T-cell (primary cell): Measurements from ENCODE around the gene CAMKK1. TPM values are rescaled to one million over a fixed set of nuclear protein-coding genes. Genes with fewer than 3 reads are reported as not detected.

Experiments used
- ATAC-seq, 4 experiments: fragments of 200-7000 bp in 3 of 4; fragments of 150-1000 bp in 1 of 4; cut with Tn5 transposase; replicated peaks in 1 of 4; 1 replicate in 3 of 4; 2 replicates in 1 of 4; pipeline ENCODE4 v1.10.0; 2021; ENCODE audit warnings: moderate library complexity in 3 of 4, mild to moderate bottlenecking in 2 of 4, moderate number of reproducible peaks in 1 of 4
- CTCF ChIA-PET, 2 donors: fragments of 300-600 bp; sonication (Branson Sonifier 250); formaldehyde crosslinking; loops; one replicate each; lab custom pipeline; 2022; ENCODE audit warnings: antibody characterized with exemption in 2 of 2; lab: Charles Lee
- POLR2A ChIA-PET, 2 donors: fragments of 300-600 bp; sonication (Branson Sonifier 250); formaldehyde crosslinking; loops; one replicate each; lab custom pipeline; 2022; ENCODE audit warnings: antibody characterized with exemption in 2 of 2; lab: Charles Lee
- DNase-seq, 35 experiments: peaks; one replicate each; pipeline versions ENCODE4 v3.0.0 to v3.0.0-alpha.2; 2013 to 2023
- H3K27ac ChIP-seq: one replicate; pipeline ENCODE4 v1.5.1; 2013; ENCODE audit warnings: low read length
- H3K27me3 ChIP-seq, 2 experiments: replicated peaks in 1 of 2; 1 replicate in 1 of 2; 2 replicates in 1 of 2; pipeline versions ENCODE4 v1.6.1 to v1.7.0; 2013; ENCODE audit warnings: low read length in 1 of 2, mixed read lengths in 1 of 2; ENCODE audit not compliant: control insufficient read depth in 2 of 2, insufficient read depth in 2 of 2; ENCODE audit errors: extremely low read depth in 1 of 2
- H3K36me3 ChIP-seq, 2 donors: 1 replicate in 1 of 2; 2 replicates in 1 of 2; pipeline versions ENCODE4 v1.6.1 to v1.7.0; 2013; ENCODE audit warnings: low read length in 1 of 2; ENCODE audit not compliant: control insufficient read depth in 2 of 2, insufficient read depth in 1 of 2; ENCODE audit errors: extremely low read depth in 1 of 2
- H3K4me1 ChIP-seq, 2 experiments: 1 replicate in 1 of 2; 2 replicates in 1 of 2; pipeline versions ENCODE4 v1.6.1 to v1.7.0; 2013; ENCODE audit warnings: low read length in 2 of 2, mixed read lengths in 1 of 2; ENCODE audit not compliant: insufficient read depth in 2 of 2, control insufficient read depth in 1 of 2; ENCODE audit errors: extremely low read depth in 1 of 2
- H3K4me3 ChIP-seq, 2 donors: 1 replicate in 1 of 2; 2 replicates in 1 of 2; pipeline versions ENCODE4 v1.5.1 to v1.7.0; 2013; ENCODE audit warnings: mild to moderate bottlenecking in 2 of 2, low read length in 1 of 2, moderate library complexity in 1 of 2; ENCODE audit not compliant: control insufficient read depth in 1 of 2; ENCODE audit errors: extremely low read depth in 1 of 2
- H3K9me3 ChIP-seq: 2 replicates; pipeline ENCODE4 v1.7.0; 2013
- H3K27ac Mint-ChIP-seq, 2 donors: one replicate each; pipeline ENCODE4 v1.8.0; 2020 to 2021; ENCODE audit warnings: mild to moderate bottlenecking in 2 of 2, mixed read lengths in 2 of 2
- H3K27me3 Mint-ChIP-seq, 2 donors: one replicate each; pipeline ENCODE4 v1.8.0; 2021 to 2022; ENCODE audit warnings: mixed read lengths in 2 of 2
- H3K36me3 Mint-ChIP-seq: one replicate; pipeline ENCODE4 v1.8.0; 2021; ENCODE audit warnings: mixed read lengths
- H3K4me1 Mint-ChIP-seq, 3 donors: one replicate each; pipeline ENCODE4 v1.8.0; 2020 to 2022; ENCODE audit warnings: mixed read lengths in 3 of 3, mild to moderate bottlenecking in 1 of 3
- H3K4me3 Mint-ChIP-seq, 3 donors: one replicate each; pipeline ENCODE4 v1.8.0; 2020 to 2022; ENCODE audit warnings: mild to moderate bottlenecking in 3 of 3, mixed read lengths in 3 of 3, moderate library complexity in 3 of 3
- H3K9me3 Mint-ChIP-seq, 3 donors: one replicate each; pipeline ENCODE4 v1.8.0; 2020 to 2022; ENCODE audit warnings: mixed read lengths in 3 of 3
- WGBS: methylation state at CpG from one replicate; pipeline ENCODE4 v1.1.5; 2013; ENCODE audit warnings: missing lambda C conversion rate; ENCODE audit not compliant: insufficient coverage; 5-methylcytosine and 5-hydroxymethylcytosine counted together
- total RNA-seq, 35 experiments: library from RNA in 6 of 35; stranded (reverse) in 6 of 35; fragments of 120-200 nt in 1 of 35; gene quantifications; one replicate each; pipeline versions ENCODE4 v1.2.1 to v1.2.4 and lab custom pipeline; 2013 to 2026

The CAMKK1 gene
- total RNA-seq, 5 donors from 2014 or later (not counting 1 experiment from before 2014, with no cell fraction given) = 5.3 to 11.0 (median 6.0) TPM

GRCh38 chr17:3836551-3836950 is 56.3 kb downstream of the CAMKK1 start:
- no peak overlapping the region for H3K4me3 Mint-ChIP-seq
- H3K4me1 ChIP-seq = no peaks in the 10 kb centered on the region
- H3K36me3 Mint-ChIP-seq = peaks cover 54% of the 10 kb centered on the region
- no peaks in the 10 kb centered on the region for H3K27me3 ChIP-seq
- H3K4me1 Mint-ChIP-seq = peaks cover 16 to 36% (median 29%) of the 10 kb centered on the region in 3 donors
- peaks cover 0 to 65% of the 10 kb centered on the region in 2 donors for H3K36me3 ChIP-seq
- H3K27me3 Mint-ChIP-seq = no peaks in the 10 kb centered on the region
- no peak for ATAC-seq
- no peaks in the 10 kb centered on the region for H3K9me3 ChIP-seq
- no peak overlapping the region for H3K27ac Mint-ChIP-seq
- DNase-seq = no peak
- no peaks in the 10 kb centered on the region for H3K9me3 Mint-ChIP-seq
- ChIA-PET POLR2A (no interaction called here), CTCF (interaction anchor here (0.6 to 0.7 kb wide), 5 partner anchors 10 to 878 kb away, joined by 3 to 12 read pairs (median 4); no protein-coding TSS in a partner anchor)
- no peak overlapping the region for H3K27ac ChIP-seq
- H3K4me3 ChIP-seq = no peak overlapping the region
- WGBS = 95% methylated on average over 3 of the region's 10 CpGs

GRCh38 chr17:3835410-3836229 is 57.2 kb downstream of the CAMKK1 start:
- CTCF ChIA-PET = interaction anchor here (0.6 to 1.4 kb wide), 3 partner anchors 69 to 879 kb away, joined by 3 to 5 read pairs (median 4); no protein-coding TSS in a partner anchor
- peaks cover 47% of the 10 kb centered on the region for H3K36me3 Mint-ChIP-seq
- no peaks in the 10 kb centered on the region for H3K27me3 Mint-ChIP-seq
- no peak overlapping the region for H3K4me3 Mint-ChIP-seq
- DNase-seq (no peak), ATAC-seq (no peak)
- no peaks in the 10 kb centered on the region for H3K9me3 ChIP-seq
- peaks cover 0 to 64% of the 10 kb centered on the region in 2 donors for H3K36me3 ChIP-seq
- WGBS = 91% methylated on average over 9 of the region's 14 CpGs
- peaks cover 10 to 30% (median 23%) of the 10 kb centered on the region in 3 donors for H3K4me1 Mint-ChIP-seq
- no peaks in the 10 kb centered on the region for H3K4me1 ChIP-seq
- no peak overlapping the region for H3K27ac ChIP-seq
- no peak overlapping the region for H3K27ac Mint-ChIP-seq
- H3K4me3 ChIP-seq = no peak overlapping the region
- POLR2A ChIA-PET = no interaction called here
- H3K9me3 Mint-ChIP-seq = no peaks in the 10 kb centered on the region
- H3K27me3 ChIP-seq = no peaks in the 10 kb centered on the region

- Mint-ChIP-seq H3K9me3 (no peaks in the 10 kb centered on the region), H3K27me3 (no peaks in the 10 kb centered on the region), H3K4me3 (no peak overlapping the region), H3K36me3 (peaks cover 39% of the 10 kb centered on the region), H3K27ac (no peak overlapping the region), H3K4me1 (peaks cover 3 to 23% (median 16%) of the 10 kb centered on the region in 3 donors)
- Histone ChIP-seq H3K4me1 (no peaks in the 10 kb centered on the region), H3K27me3 (no peaks in the 10 kb centered on the region), H3K27ac (no peak overlapping the region), H3K36me3 (peaks cover 0 to 57% of the 10 kb centered on the region in 2 donors), H3K4me3 (no peak overlapping the region), H3K9me3 (no peaks in the 10 kb centered on the region)
- ChIA-PET CTCF (interaction anchor here (0.6 to 1.4 kb wide), 5 partner anchors 96 to 1159 kb away, joined by 3 to 6 read pairs (median 5); no protein-coding TSS in a partner anchor), POLR2A (no interaction called here)
- ATAC-seq = no peak
- WGBS = no CpG with 5 or more reads among the region's 4 CpGs
- no peak for DNase-seq
Observed at GRCh38 chr17:3834811-3835210, 58.0 kb downstream of the CAMKK1 start.

- ATAC-seq (no peak), DNase-seq (no peak)
- Histone ChIP-seq H3K9me3 (no peaks in the 10 kb centered on the region), H3K27ac (no peak overlapping the region), H3K27me3 (no peaks in the 10 kb centered on the region), H3K4me1 (no peaks in the 10 kb centered on the region), H3K4me3 (no peak overlapping the region), H3K36me3 (peaks cover 0 to 52% of the 10 kb centered on the region in 2 donors)
- Mint-ChIP-seq H3K4me3 (no peak overlapping the region), H3K4me1 (peaks cover 6 to 10% (median 8%) of the 10 kb centered on the region in 3 donors), H3K9me3 (no peaks in the 10 kb centered on the region), H3K36me3 (peaks cover 48% of the 10 kb centered on the region), H3K27me3 (no peaks in the 10 kb centered on the region), H3K27ac (no peak overlapping the region)
- 90% methylated on average over 2 of the region's 7 CpGs for WGBS
- ChIA-PET POLR2A (no interaction called here), CTCF (interaction anchor here in 1 of 2 donors (6.2 kb wide), 1 partner anchor 92 kb away, joined by 109 read pairs; no protein-coding TSS in a partner anchor)
Observed at GRCh38 chr17:3828852-3829232, 64.0 kb downstream of the CAMKK1 start.

- ATAC-seq (no peak), DNase-seq (no peak)
- ChIA-PET POLR2A (interaction anchor here in 1 of 2 donors (0.9 kb wide), 1 partner anchor 73 kb away, joined by 4 read pairs; no protein-coding TSS in a partner anchor), CTCF (interaction anchor here (0.6 to 6.2 kb wide), 5 partner anchors 10 to 980 kb away, joined by 3 to 109 read pairs (median 5); no protein-coding TSS in a partner anchor)
- no peaks in the 10 kb centered on the region for H3K4me1 ChIP-seq
- H3K27me3 ChIP-seq = no peaks in the 10 kb centered on the region
- H3K27ac Mint-ChIP-seq = no peak overlapping the region
- no peaks in the 10 kb centered on the region for H3K9me3 Mint-ChIP-seq
- peaks cover 3 to 8% (median 7%) of the 10 kb centered on the region in 3 donors for H3K4me1 Mint-ChIP-seq
- peaks cover 0 to 52% of the 10 kb centered on the region in 2 donors for H3K36me3 ChIP-seq
- WGBS = 98% methylated on average over 4 of the region's 7 CpGs
- no peak overlapping the region for H3K27ac ChIP-seq
- H3K9me3 ChIP-seq = no peaks in the 10 kb centered on the region
- no peaks in the 10 kb centered on the region for H3K27me3 Mint-ChIP-seq
- no peak overlapping the region for H3K4me3 ChIP-seq
- peaks cover 47% of the 10 kb centered on the region for H3K36me3 Mint-ChIP-seq
- no peak overlapping the region for H3K4me3 Mint-ChIP-seq
Observed at GRCh38 chr17:3828151-3828851, 64.6 kb downstream of the CAMKK1 start.
